Measurements from ENCODE around the gene PI4K2A.

PI4K2A gene

GRCh38 chr10:97600616-97601015 is 39.9 kb upstream of the PI4K2A start:
- no peak for ATAC-seq
- TF ChIP-seq CREB5 (CRISPR knock-in tag; IDR thresholded peaks at IDR 0.05; ENCODE audit: low read depth): no peak
- TF ChIP-seq OSR1 (CRISPR knock-in tag; IDR thresholded peaks at IDR 0.05): no peak
- no peak for TF ChIP-seq RARB (CRISPR knock-in tag; IDR thresholded peaks at IDR 0.05)
- no peak for TF ChIP-seq CSRNP3 (CRISPR knock-in tag; IDR thresholded peaks at IDR 0.05)
- no peak for TF ChIP-seq ZNF70 (CRISPR knock-in tag; IDR thresholded peaks at IDR 0.05)
- no peak for TF ChIP-seq ZFP3 (CRISPR knock-in tag; IDR thresholded peaks at IDR 0.05)
- TF ChIP-seq GLIS3 (CRISPR knock-in tag; IDR thresholded peaks at IDR 0.05): no peak
- TF ChIP-seq CSDC2 (CRISPR knock-in tag; IDR thresholded peaks at IDR 0.05): no peak
- no peak for TF ChIP-seq ZNF8 (CRISPR knock-in tag; IDR thresholded peaks at IDR 0.05)
- no peak for TF ChIP-seq ZC3H10 (CRISPR knock-in tag; IDR thresholded peaks at IDR 0.05)
- TF ChIP-seq ARNTL (CRISPR knock-in tag; IDR thresholded peaks at IDR 0.05; ENCODE audit: borderline replicate concordance, low read depth): no peak
- TF ChIP-seq POU6F1 (CRISPR knock-in tag; IDR thresholded peaks at IDR 0.05; ENCODE audit: borderline replicate concordance, low read depth): no peak
- TF ChIP-seq ISL1 (CRISPR knock-in tag; IDR thresholded peaks at IDR 0.05): no peak
- TF ChIP-seq PPARA (CRISPR knock-in tag; IDR thresholded peaks at IDR 0.05; ENCODE audit: borderline replicate concordance): no peak
- no peak for TF ChIP-seq TCF4 (CRISPR knock-in tag; IDR thresholded peaks at IDR 0.05; ENCODE audit: borderline replicate concordance)
- TF ChIP-seq TOX (CRISPR knock-in tag; IDR thresholded peaks at IDR 0.05; ENCODE audit: borderline replicate concordance): no peak
- TF ChIP-seq BACH2 (CRISPR knock-in tag; IDR thresholded peaks at IDR 0.05; ENCODE audit: borderline replicate concordance): no peak
- TF ChIP-seq ZFP30 (CRISPR knock-in tag; IDR thresholded peaks at IDR 0.05): no peak

GRCh38 chr10:97601268-97602215 is 38.9 kb upstream of the PI4K2A start:
- no peak for TF ChIP-seq ESRRG (CRISPR knock-in tag; IDR thresholded peaks at IDR 0.05)
- TF ChIP-seq CSDC2 (CRISPR knock-in tag; IDR thresholded peaks at IDR 0.05): no peak
- no peak for TF ChIP-seq ZFP30 (CRISPR knock-in tag; IDR thresholded peaks at IDR 0.05)
- TF ChIP-seq ZNF70 (CRISPR knock-in tag; IDR thresholded peaks at IDR 0.05): no peak
- TF ChIP-seq POU6F1 (CRISPR knock-in tag; IDR thresholded peaks at IDR 0.05; ENCODE audit: borderline replicate concordance, low read depth): no peak
- TF ChIP-seq RARB (CRISPR knock-in tag; IDR thresholded peaks at IDR 0.05): no peak
- ATAC-seq: no peak

GRCh38 chr10:97607095-97607636 is 33.3 kb upstream of the PI4K2A start:
- no peak for ATAC-seq
- TF ChIP-seq PATZ1 (CRISPR knock-in tag; IDR thresholded peaks at IDR 0.05; ENCODE audit: borderline replicate concordance) (no peak), SNAI2 (CRISPR knock-in tag; IDR thresholded peaks at IDR 0.05) (no peak), ARNTL (CRISPR knock-in tag; IDR thresholded peaks at IDR 0.05; ENCODE audit: borderline replicate concordance, low read depth) (no peak)
